ENCODE results near the gene RHOF.

The RHOF gene

DNA sequence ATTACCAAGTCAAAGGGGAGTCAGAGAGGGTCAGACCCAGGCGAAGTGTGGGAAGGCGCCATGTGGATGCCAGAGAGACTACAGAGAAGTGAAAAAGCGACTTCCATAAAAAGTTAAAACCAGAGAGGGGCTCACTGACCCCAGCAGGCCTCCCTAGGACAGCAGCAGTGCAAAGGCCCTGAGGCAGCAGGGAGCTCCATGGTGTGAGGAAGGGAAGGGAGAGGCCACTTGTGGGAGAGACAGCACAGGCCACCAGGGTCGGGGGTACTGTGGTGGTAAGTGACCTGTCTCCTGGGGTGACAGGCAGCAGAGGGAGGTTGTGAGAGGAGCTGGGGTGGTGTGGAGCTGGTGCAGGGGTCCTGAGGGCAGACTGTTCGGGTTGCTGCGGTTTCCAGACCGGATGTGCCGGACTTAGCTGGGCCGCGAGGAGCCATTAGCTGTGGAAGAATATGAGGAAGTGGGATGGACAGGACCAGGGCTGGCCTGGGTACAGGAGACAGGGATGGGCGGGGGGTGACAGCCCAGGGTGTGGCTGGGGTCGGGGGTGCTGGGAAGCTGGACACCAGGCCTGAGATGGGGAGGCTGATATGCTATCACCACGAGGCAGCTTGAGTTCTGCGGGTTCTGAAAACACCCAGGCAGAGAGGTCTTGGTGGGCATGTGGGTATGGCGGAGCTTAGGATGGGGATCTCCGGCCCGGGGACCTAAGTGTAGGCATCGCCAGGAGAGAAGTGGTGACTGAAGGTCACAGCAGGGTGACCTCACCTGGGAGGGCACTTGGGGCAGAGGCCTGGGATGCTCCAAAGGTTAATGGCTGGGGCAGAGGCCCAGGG, 33.0 kb upstream of the RHOF start:
- TF ChIP-seq, protein P1, sequence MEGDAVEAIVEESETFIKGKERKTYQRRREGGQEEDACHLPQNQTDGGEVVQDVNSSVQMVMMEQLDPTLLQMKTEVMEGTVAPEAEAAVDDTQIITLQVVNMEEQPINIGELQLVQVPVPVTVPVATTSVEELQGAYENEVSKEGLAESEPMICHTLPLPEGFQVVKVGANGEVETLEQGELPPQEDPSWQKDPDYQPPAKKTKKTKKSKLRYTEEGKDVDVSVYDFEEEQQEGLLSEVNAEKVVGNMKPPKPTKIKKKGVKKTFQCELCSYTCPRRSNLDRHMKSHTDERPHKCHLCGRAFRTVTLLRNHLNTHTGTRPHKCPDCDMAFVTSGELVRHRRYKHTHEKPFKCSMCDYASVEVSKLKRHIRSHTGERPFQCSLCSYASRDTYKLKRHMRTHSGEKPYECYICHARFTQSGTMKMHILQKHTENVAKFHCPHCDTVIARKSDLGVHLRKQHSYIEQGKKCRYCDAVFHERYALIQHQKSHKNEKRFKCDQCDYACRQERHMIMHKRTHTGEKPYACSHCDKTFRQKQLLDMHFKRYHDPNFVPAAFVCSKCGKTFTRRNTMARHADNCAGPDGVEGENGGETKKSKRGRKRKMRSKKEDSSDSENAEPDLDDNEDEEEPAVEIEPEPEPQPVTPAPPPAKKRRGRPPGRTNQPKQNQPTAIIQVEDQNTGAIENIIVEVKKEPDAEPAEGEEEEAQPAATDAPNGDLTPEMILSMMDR (IDR thresholded peaks at IDR 0.05; ENCODE audit: extremely low read depth, missing control alignments): no peak
- no peak for DNase-seq (ENCODE audit: low spot score)

DNA sequence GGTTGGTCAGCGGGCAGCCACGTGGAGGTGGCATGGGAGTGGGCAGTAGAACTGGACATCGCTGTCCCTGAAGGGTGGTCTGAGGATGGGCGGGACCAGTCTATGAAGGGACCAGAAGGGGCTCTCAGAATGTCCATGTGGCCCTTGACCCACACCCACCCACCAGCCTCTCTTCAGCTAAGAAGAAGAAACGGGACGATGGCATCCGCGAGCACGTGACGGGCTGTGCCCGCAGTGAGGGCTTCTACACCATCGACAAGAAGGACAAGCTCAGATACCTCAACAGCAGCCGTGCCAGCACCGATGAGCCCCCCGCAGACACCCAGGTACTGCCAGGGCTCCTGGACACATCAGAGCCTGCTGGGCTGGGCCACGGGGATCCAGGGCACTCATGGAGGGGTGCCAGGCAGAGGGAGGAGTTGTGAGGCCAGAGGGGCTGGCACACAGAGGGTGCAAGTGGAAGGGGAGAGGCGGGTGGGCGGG, 31.6 kb upstream of the RHOF start:
- DNase-seq (ENCODE audit: low spot score): no peak
- TF ChIP-seq, protein P1 (IDR thresholded peaks at IDR 0.05; ENCODE audit: extremely low read depth, missing control alignments): no peak

DNA sequence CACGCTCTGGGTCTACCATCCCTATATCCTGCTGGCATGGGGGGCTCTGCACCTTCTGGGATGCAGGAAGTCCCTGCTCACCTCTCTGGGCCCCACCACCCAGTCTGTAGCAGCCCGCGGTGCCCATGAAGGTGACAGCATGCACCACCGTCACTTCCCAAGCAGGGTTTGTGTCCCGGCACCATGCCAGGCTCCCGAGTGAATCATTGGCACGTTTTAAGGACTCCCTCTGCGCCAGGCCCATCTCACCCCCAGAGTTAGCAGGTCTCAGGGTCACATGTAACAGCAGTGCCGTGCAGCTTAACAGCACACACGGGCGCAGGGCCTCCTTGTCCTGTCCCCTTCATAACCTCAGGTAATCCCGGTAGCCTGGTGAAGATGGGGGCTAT, 30.2 kb upstream of the RHOF start:
- TF ChIP-seq, protein P1 (IDR thresholded peaks at IDR 0.05; ENCODE audit: extremely low read depth, missing control alignments): no peak
- no peak for DNase-seq (ENCODE audit: low spot score)

DNA sequence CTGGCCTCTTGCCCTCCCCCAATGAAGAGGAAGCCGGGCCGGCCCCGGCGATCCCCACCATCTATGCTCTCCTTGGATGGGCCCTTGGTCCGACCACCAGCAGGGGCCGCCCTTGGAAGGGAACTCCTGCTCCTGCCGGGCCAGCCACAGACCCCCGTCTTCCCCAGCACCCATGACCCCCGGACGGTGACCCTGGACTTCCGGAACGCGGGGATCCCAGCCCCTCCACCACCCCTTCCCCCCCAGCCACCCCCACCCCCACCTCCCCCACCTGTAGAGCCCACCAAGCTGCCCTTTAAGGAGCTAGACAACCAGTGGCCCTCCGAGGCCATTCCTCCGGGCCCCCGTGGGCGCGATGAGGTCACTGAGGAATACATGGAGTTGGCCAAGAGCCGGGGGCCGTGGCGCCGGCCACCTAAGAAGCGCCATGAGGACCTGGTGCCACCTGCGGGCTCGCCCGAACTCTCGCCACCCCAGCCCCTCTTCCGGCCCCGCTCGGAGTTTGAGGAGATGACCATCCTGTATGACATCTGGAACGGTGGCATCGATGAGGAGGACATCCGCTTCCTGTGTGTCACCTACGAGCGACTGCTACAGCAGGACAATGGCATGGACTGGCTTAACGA, 29.7 kb upstream of the RHOF start:
- TF ChIP-seq, protein P1 (IDR thresholded peaks at IDR 0.05; ENCODE audit: extremely low read depth, missing control alignments): no peak
- no peak for DNase-seq (ENCODE audit: low spot score)

DNA sequence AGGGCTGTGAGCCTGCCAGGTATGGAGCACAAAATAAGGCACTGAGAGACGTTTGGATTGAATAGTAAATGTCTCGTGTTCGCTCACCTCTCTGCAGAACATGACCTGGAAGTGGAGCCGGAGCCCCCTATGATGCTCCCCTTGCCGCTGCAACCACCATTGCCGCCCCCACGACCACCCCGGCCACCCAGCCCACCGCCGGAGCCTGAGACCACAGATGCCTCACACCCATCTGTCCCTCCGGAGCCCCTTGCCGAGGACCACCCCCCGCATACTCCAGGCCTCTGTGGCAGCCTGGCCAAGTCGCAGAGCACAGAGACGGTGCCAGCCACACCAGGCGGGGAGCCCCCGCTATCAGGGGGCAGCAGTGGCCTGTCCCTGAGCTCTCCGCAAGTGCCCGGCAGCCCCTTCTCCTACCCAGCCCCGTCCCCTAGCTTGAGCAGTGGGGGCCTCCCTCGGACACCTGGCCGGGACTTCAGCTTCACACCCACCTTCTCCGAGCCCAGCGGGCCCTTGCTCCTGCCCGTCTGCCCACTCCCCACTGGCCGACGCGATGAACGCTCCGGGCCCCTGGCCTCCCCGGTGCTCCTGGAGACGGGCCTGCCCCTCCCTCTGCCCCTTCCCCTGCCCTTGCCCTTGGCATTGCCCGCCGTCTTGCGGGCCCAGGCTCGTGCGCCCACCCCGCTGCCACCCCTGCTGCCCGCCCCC, 29.1 kb upstream of the RHOF start:
- TF ChIP-seq, protein P1 (IDR thresholded peaks at IDR 0.05; ENCODE audit: extremely low read depth, missing control alignments): no peak
- DNase-seq (ENCODE audit: low spot score): no peak

DNA sequence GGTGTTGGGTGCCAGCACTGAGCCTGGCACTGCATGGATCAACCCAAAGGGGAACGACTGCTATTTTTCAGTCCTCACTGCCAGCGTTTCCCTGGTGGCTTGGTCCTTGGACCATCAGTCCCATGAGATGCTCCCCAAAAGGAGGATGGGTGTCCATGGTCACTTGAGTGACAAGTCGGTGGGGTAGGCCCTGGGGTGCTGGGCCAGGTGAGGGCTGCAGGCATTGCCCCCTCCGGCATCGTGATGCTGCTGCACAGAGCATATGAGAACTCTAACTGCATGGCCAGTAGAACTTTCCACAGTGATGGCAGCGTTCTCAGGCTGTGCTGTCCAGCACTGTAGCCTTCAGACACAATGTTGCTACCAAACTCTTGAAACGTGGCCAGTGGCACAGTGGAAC, 26.6 kb upstream of the RHOF start:
- DNase-seq (ENCODE audit: low spot score): no peak
- TF ChIP-seq, protein P1 (IDR thresholded peaks at IDR 0.05; ENCODE audit: extremely low read depth, missing control alignments): no peak
